G401.6 (cell line): ENCODE data around the gene AEBP1.

Source experiments
- FAIRE-seq: peaks from 2 replicates; lab custom pipeline; 2012; peaks lifted over from hg19 to GRCh38; lab: Jason Lieb, UNC

Gene AEBP1

GRCh38 chr7:44103923-44104859 lies at the start of gene AEBP1:
Gene AEBP1, plus strand, starts transcription at chr7:44104345. Its CDS starts 321 bp downstream, at chr7:44104666.
- no peak for FAIRE-seq

GRCh38 chr7:44056681-44057080 lies 47.5 kb upstream of the AEBP1 start:
- no peak for FAIRE-seq

GRCh38 chr7:44057181-44057848 lies 46.8 kb upstream of the AEBP1 start:
- FAIRE-seq, result no peak

GRCh38 chr7:44057849-44058758 lies 46.0 kb upstream of the AEBP1 start:
- no peak for FAIRE-seq

GRCh38 chr7:44058759-44059218 lies 45.4 kb upstream of the AEBP1 start:
- no peak for FAIRE-seq

GRCh38 chr7:44059219-44060090 lies 44.7 kb upstream of the AEBP1 start:
- FAIRE-seq, result no peak

GRCh38 chr7:44060091-44060947 lies 43.8 kb upstream of the AEBP1 start:
- no peak for FAIRE-seq

- FAIRE-seq, result no peak
Observed at GRCh38 chr7:44060948-44061644, 43.0 kb upstream of the AEBP1 start.

GRCh38 chr7:44061645-44062179 lies 42.4 kb upstream of the AEBP1 start:
- no peak for FAIRE-seq

- FAIRE-seq, result no peak
Observed at GRCh38 chr7:44062180-44062902, 41.8 kb upstream of the AEBP1 start.

GRCh38 chr7:44062903-44063295 lies 41.2 kb upstream of the AEBP1 start:
- no peak for FAIRE-seq

GRCh38 chr7:44063547-44063893 lies 40.6 kb upstream of the AEBP1 start:
- no peak for FAIRE-seq

GRCh38 chr7:44063894-44064651 lies 40.1 kb upstream of the AEBP1 start:
- no peak for FAIRE-seq

- FAIRE-seq, result no peak
Observed at GRCh38 chr7:44064791-44065430, 39.2 kb upstream of the AEBP1 start.

GRCh38 chr7:44065431-44066110 lies 38.6 kb upstream of the AEBP1 start, which contains the start of gene PGAM2:
Gene PGAM2, minus strand, starts transcription at chr7:44065567. Its CDS starts 38 bp downstream, at chr7:44065529.
- FAIRE-seq, result no peak

GRCh38 chr7:44066111-44066460 lies 38.1 kb upstream of the AEBP1 start:
- FAIRE-seq, result no peak

- FAIRE-seq, result no peak
Observed at GRCh38 chr7:44066494-44067063, 37.6 kb upstream of the AEBP1 start.
